NCI-H2227 treated with DMSO at 0.1 percent for 48 hours (cell line): Measurements from ENCODE around the gene EPAS1.

Experiments
- DNase-seq: peaks from one replicate; lab custom pipeline; 2025; lab: John Stamatoyannopoulos, UW

Gene EPAS1

GRCh38 chr2:46302005-46302695 lies 4.9 kb downstream of the EPAS1 start:
- no peak for DNase-seq

- DNase-seq = no peak
These were observed 6.0 kb downstream of the EPAS1 start for GRCh38 chr2:46303233-46303632.

GRCh38 chr2:46303822-46304221 lies 6.6 kb downstream of the EPAS1 start:
- DNase-seq = no peak

GRCh38 chr2:46304635-46305034 lies 7.4 kb downstream of the EPAS1 start:
- no peak for DNase-seq

- DNase-seq = no peak
These were observed 8.0 kb downstream of the EPAS1 start for GRCh38 chr2:46305187-46305586.

GRCh38 chr2:46305767-46306166 lies 8.6 kb downstream of the EPAS1 start:
- DNase-seq = no peak

- no peak for DNase-seq
These were observed 9.1 kb downstream of the EPAS1 start for GRCh38 chr2:46306330-46306751.

- DNase-seq = no peak
These were observed 9.9 kb downstream of the EPAS1 start for GRCh38 chr2:46306988-46307655.

- no peak for DNase-seq
These were observed 10.9 kb downstream of the EPAS1 start for GRCh38 chr2:46308081-46308480.

- DNase-seq = no peak
These were observed 11.4 kb downstream of the EPAS1 start for GRCh38 chr2:46308629-46309028.

- no peak for DNase-seq
These were observed 12.1 kb downstream of the EPAS1 start for GRCh38 chr2:46309052-46309953.

GRCh38 chr2:46310446-46310845 lies 13.2 kb downstream of the EPAS1 start:
- DNase-seq = no peak

GRCh38 chr2:46311651-46312223 lies 14.5 kb downstream of the EPAS1 start:
- no peak for DNase-seq

- DNase-seq = no peak
These were observed 15.9 kb downstream of the EPAS1 start for GRCh38 chr2:46313063-46313462.

- DNase-seq = no peak
These were observed 17.0 kb downstream of the EPAS1 start for GRCh38 chr2:46314065-46314835.

- DNase-seq = no peak
These were observed 18.1 kb downstream of the EPAS1 start for GRCh38 chr2:46315103-46315890.

- DNase-seq = no peak
These were observed 19.9 kb downstream of the EPAS1 start for GRCh38 chr2:46317094-46317486.

- no peak for DNase-seq
These were observed 21.6 kb downstream of the EPAS1 start for GRCh38 chr2:46318579-46319460.

GRCh38 chr2:46319711-46320110 lies 22.5 kb downstream of the EPAS1 start:
- DNase-seq = no peak

- DNase-seq = no peak
These were observed 22.9 kb downstream of the EPAS1 start for GRCh38 chr2:46320141-46320567.
